Right renal pelvis (tissue), 4 donors: Measurements from ENCODE around the gene APOL3. TPM values are rescaled to one million over a fixed set of nuclear protein-coding genes. Genes with fewer than 3 reads are reported as not detected.
"Not testable (repeated sequence)": the region's sequence is repeated elsewhere in the genome, so short reads cannot be mapped to it uniquely, and the experiment has no call there.

Source experiments
- DNase-seq, 4 donors: peaks; one replicate each; pipeline ENCODE4 v3.0.0-alpha.2; 2013; ENCODE audit warnings: low read depth in 4 of 4, low spot score in 3 of 4, missing footprints in 1 of 4
- polyA plus RNA-seq, 4 donors: library from polyadenylated mRNA; unstranded; fragments of 120-200 nt; gene quantifications; one replicate each; pipeline ENCODE4 v1.2.1, GENCODE V29; 2013; ENCODE audit not compliant: insufficient read length in 4 of 4

The APOL3 gene
- polyA plus RNA-seq, 4 donors: 13.3 to 17.9 (median 14.8) TPM

- no peak for DNase-seq
Observed at GRCh38 chr22:36194385-36194784, 33.8 kb upstream of the APOL3 start.

GRCh38 chr22:36193577-36193976, 33.0 kb upstream of the APOL3 start:
- no peak for DNase-seq

- no peak for DNase-seq
Observed at GRCh38 chr22:36193171-36193570, 32.6 kb upstream of the APOL3 start.

- DNase-seq: no peak
Observed at GRCh38 chr22:36192542-36192941, 32.0 kb upstream of the APOL3 start.

GRCh38 chr22:36191106-36191836, 30.7 kb upstream of the APOL3 start:
- no peak for DNase-seq

GRCh38 chr22:36187862-36188261, 27.3 kb upstream of the APOL3 start:
- DNase-seq: not testable (repeated sequence)

GRCh38 chr22:36185828-36186624, 25.5 kb upstream of the APOL3 start:
- DNase-seq: no peak

GRCh38 chr22:36184433-36185025, 24.0 kb upstream of the APOL3 start:
- DNase-seq: no peak

GRCh38 chr22:36183446-36183845, 22.9 kb upstream of the APOL3 start:
- no peak for DNase-seq

- no peak for DNase-seq
Observed at GRCh38 chr22:36182857-36183256, 22.3 kb upstream of the APOL3 start.

GRCh38 chr22:36182056-36182455, 21.5 kb upstream of the APOL3 start:
- DNase-seq: no peak

GRCh38 chr22:36180928-36181327, 20.4 kb upstream of the APOL3 start:
- DNase-seq: no peak

- DNase-seq: no peak
Observed at GRCh38 chr22:36180038-36180880, 19.7 kb upstream of the APOL3 start.

- no peak for DNase-seq
Observed at GRCh38 chr22:36177160-36177559, 16.6 kb upstream of the APOL3 start.

- no peak for DNase-seq
Observed at GRCh38 chr22:36175892-36176291, 15.3 kb upstream of the APOL3 start.

GRCh38 chr22:36171941-36172340, 11.4 kb upstream of the APOL3 start:
- no peak for DNase-seq

- no peak for DNase-seq
Observed at GRCh38 chr22:36166518-36167220, 6.1 kb upstream of the APOL3 start.

- no peak for DNase-seq
Observed at GRCh38 chr22:36166086-36166485, 5.5 kb upstream of the APOL3 start.

GRCh38 chr22:36165141-36165540, 4.6 kb upstream of the APOL3 start:
- no peak for DNase-seq

- DNase-seq: no peak
Observed at GRCh38 chr22:36164621-36165020, 4.1 kb upstream of the APOL3 start.
